Measurements from ENCODE around the gene PTCD1.
"Not testable (repeated sequence)": the region's sequence is repeated elsewhere in the genome, so short reads cannot be mapped to it uniquely, and the experiment has no call there.

The PTCD1 gene

GRCh38 chr7:99420986-99421385, 17.6 kb downstream of the PTCD1 start:
- DNase-seq (ENCODE audit: low read depth): no peak
- TF ChIP-seq, protein P1, sequence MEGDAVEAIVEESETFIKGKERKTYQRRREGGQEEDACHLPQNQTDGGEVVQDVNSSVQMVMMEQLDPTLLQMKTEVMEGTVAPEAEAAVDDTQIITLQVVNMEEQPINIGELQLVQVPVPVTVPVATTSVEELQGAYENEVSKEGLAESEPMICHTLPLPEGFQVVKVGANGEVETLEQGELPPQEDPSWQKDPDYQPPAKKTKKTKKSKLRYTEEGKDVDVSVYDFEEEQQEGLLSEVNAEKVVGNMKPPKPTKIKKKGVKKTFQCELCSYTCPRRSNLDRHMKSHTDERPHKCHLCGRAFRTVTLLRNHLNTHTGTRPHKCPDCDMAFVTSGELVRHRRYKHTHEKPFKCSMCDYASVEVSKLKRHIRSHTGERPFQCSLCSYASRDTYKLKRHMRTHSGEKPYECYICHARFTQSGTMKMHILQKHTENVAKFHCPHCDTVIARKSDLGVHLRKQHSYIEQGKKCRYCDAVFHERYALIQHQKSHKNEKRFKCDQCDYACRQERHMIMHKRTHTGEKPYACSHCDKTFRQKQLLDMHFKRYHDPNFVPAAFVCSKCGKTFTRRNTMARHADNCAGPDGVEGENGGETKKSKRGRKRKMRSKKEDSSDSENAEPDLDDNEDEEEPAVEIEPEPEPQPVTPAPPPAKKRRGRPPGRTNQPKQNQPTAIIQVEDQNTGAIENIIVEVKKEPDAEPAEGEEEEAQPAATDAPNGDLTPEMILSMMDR (IDR thresholded peaks at IDR 0.05; ENCODE audit: insufficient read depth, low read depth, low read length, missing control alignments): no peak

GRCh38 chr7:99420213-99420612, 18.4 kb downstream of the PTCD1 start:
- DNase-seq (ENCODE audit: low read depth): no peak
- TF ChIP-seq, protein P1 (IDR thresholded peaks at IDR 0.05; ENCODE audit: insufficient read depth, low read depth, low read length, missing control alignments): no peak
- no peak overlapping the region for H3K4me3 ChIP-seq (ENCODE audit: low read depth, low read length)

More at GRCh38 chr7:99420986-99421385, 17.6 kb downstream of the PTCD1 start:
- no peak overlapping the region for H3K4me3 ChIP-seq (ENCODE audit: low read depth, low read length)

GRCh38 chr7:99419323-99420021, 19.1 kb downstream of the PTCD1 start:
- no peak for DNase-seq (ENCODE audit: low read depth)
- H3K4me3 ChIP-seq (ENCODE audit: low read depth, low read length): no peak overlapping the region
- TF ChIP-seq, protein P1 (IDR thresholded peaks at IDR 0.05; ENCODE audit: insufficient read depth, low read depth, low read length, missing control alignments): no peak

DNA sequence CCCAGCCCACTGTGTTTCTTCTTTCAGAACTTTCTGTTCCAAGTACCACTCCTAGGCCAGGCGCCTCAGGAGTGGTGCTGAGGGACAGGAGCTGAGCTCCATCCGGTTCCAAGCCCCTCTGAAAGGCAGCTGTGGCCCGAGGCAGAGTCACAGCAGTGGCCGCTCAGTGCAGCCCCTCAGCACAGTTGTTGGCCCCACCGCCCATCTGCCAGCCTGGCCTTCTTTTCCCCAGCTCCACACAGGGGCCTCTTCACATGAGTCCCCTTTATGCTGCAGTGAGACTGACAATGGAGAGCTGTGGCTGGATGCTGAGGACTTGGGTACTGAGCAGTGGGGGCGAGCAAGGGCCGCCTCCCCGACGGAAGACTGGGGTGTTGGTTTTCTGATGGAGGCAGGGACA, 20.3 kb downstream of the PTCD1 start:
- DNase-seq (ENCODE audit: low read depth): no peak
- no peak overlapping the region for H3K4me3 ChIP-seq (ENCODE audit: low read depth, low read length)
- TF ChIP-seq, protein P1 (IDR thresholded peaks at IDR 0.05; ENCODE audit: insufficient read depth, low read depth, low read length, missing control alignments): no peak

GRCh38 chr7:99415513-99416127, 23.0 kb downstream of the PTCD1 start:
- DNase-seq (ENCODE audit: low read depth): peak; percentile 51
- H3K4me3 ChIP-seq (ENCODE audit: low read depth, low read length): not testable (repeated sequence)
- TF ChIP-seq, protein P1 (IDR thresholded peaks at IDR 0.05; ENCODE audit: insufficient read depth, low read depth, low read length, missing control alignments): peak; percentile 51

GRCh38 chr7:99410635-99411034, 28.0 kb downstream of the PTCD1 start:
- DNase-seq (ENCODE audit: low read depth): no peak
- TF ChIP-seq, protein P1 (IDR thresholded peaks at IDR 0.05; ENCODE audit: insufficient read depth, low read depth, low read length, missing control alignments): no peak
- H3K4me3 ChIP-seq (ENCODE audit: low read depth, low read length): no peak overlapping the region
